Ectodermal cell (in vitro differentiated cells): ENCODE measurements around the gene SLC12A3.

Source experiments
- H3K27ac ChIP-seq: 2 replicates; pipeline ENCODE4 v1.7.0; 2013; ENCODE audit warnings: mild to moderate bottlenecking, low read depth, low read length; ENCODE audit not compliant: insufficient read depth, poor library complexity, severe bottlenecking
- H3K27me3 ChIP-seq: 2 replicates; pipeline ENCODE4 v1.7.0; 2013; ENCODE audit warnings: mild to moderate bottlenecking, low read length; ENCODE audit not compliant: insufficient read depth, control insufficient read depth, poor library complexity, severe bottlenecking
- H3K36me3 ChIP-seq: one replicate; pipeline ENCODE4 v1.7.0; 2013; ENCODE audit warnings: low read length; ENCODE audit not compliant: control insufficient read depth, insufficient read depth
- H3K4me1 ChIP-seq: one replicate; pipeline ENCODE4 v1.7.0; 2013; ENCODE audit warnings: low read length; ENCODE audit not compliant: control insufficient read depth, insufficient read depth
- H3K4me3 ChIP-seq: 2 replicates; pipeline ENCODE4 v1.7.0; 2013; ENCODE audit warnings: low read depth, low read length, control low read depth; ENCODE audit not compliant: insufficient read depth
- H3K9me3 ChIP-seq: 2 replicates; pipeline ENCODE4 v1.7.0; 2013; ENCODE audit warnings: mild to moderate bottlenecking, low read length, moderate library complexity; ENCODE audit not compliant: control insufficient read depth
- WGBS, 2 experiments: methylation state at CpG; one replicate each; pipeline ENCODE4 v1.1.7; 2013; ENCODE audit warnings: missing lambda C conversion rate in 2 of 2; 5-methylcytosine and 5-hydroxymethylcytosine counted together

The SLC12A3 gene

GRCh38 chr16:56856876-56857447 lies 8.0 kb upstream of the SLC12A3 start:
- Histone ChIP-seq H3K36me3 (no peaks in the 10 kb centered on the region), H3K4me3 (no peak overlapping the region), H3K9me3 (no peaks in the 10 kb centered on the region), H3K4me1 (peaks cover 22% of the 10 kb centered on the region), H3K27me3 (no peaks in the 10 kb centered on the region), H3K27ac (no peak overlapping the region)
- WGBS, 2 experiments: 90 to 94% methylated on average over 6 of the region's 6 CpGs

- Histone ChIP-seq H3K4me3 (no peak overlapping the region), H3K4me1 (peaks cover 18% of the 10 kb centered on the region), H3K27ac (no peak overlapping the region), H3K9me3 (no peaks in the 10 kb centered on the region), H3K36me3 (no peaks in the 10 kb centered on the region), H3K27me3 (no peaks in the 10 kb centered on the region)
- 94 to 97% methylated on average over 14 of the region's 14 CpGs for WGBS, 2 experiments
Observed at GRCh38 chr16:56858374-56858773, 6.6 kb upstream of the SLC12A3 start.

- Histone ChIP-seq H3K4me1 (peaks cover 18% of the 10 kb centered on the region), H3K27me3 (no peaks in the 10 kb centered on the region), H3K36me3 (no peaks in the 10 kb centered on the region), H3K4me3 (no peak overlapping the region), H3K9me3 (no peaks in the 10 kb centered on the region), H3K27ac (no peak overlapping the region)
- 89 to 97% methylated on average over 2 of the region's 2 CpGs for WGBS, 2 experiments
Observed at GRCh38 chr16:56859636-56860035, 5.4 kb upstream of the SLC12A3 start.

- H3K9me3 ChIP-seq: no peaks in the 10 kb centered on the region
- no peaks in the 10 kb centered on the region for H3K36me3 ChIP-seq
- H3K27ac ChIP-seq: no peak overlapping the region
- H3K4me1 ChIP-seq: peaks cover 18% of the 10 kb centered on the region
- H3K4me3 ChIP-seq: no peak overlapping the region
- WGBS, 2 experiments: 92 to 93% methylated on average over 9 of the region's 9 CpGs
- H3K27me3 ChIP-seq: no peaks in the 10 kb centered on the region
Observed at GRCh38 chr16:56860226-56861020, 4.6 kb upstream of the SLC12A3 start.

GRCh38 chr16:56861092-56861610 lies 3.9 kb upstream of the SLC12A3 start:
- Histone ChIP-seq H3K9me3 (no peaks in the 10 kb centered on the region), H3K36me3 (no peaks in the 10 kb centered on the region), H3K27ac (no peak overlapping the region), H3K4me1 (peaks cover 18% of the 10 kb centered on the region), H3K27me3 (no peaks in the 10 kb centered on the region), H3K4me3 (no peak overlapping the region)
- WGBS, 2 experiments: 22 to 36% methylated on average over 3 of the region's 3 CpGs

GRCh38 chr16:56861756-56862155 lies 3.3 kb upstream of the SLC12A3 start:
- Histone ChIP-seq H3K4me3 (no peak overlapping the region), H3K27ac (no peak overlapping the region), H3K4me1 (peaks cover 18% of the 10 kb centered on the region), H3K36me3 (no peaks in the 10 kb centered on the region), H3K9me3 (no peaks in the 10 kb centered on the region), H3K27me3 (no peaks in the 10 kb centered on the region)
- WGBS, 2 experiments: 86 to 89% methylated on average over 8 of the region's 8 CpGs

GRCh38 chr16:56862776-56863175 lies 2.2 kb upstream of the SLC12A3 start:
- H3K36me3 ChIP-seq: no peaks in the 10 kb centered on the region
- H3K4me1 ChIP-seq: peaks cover 18% of the 10 kb centered on the region
- 94 to 95% methylated on average over 5 of the region's 5 CpGs for WGBS, 2 experiments
- H3K9me3 ChIP-seq: no peaks in the 10 kb centered on the region
- H3K4me3 ChIP-seq: no peak overlapping the region
- no peaks in the 10 kb centered on the region for H3K27me3 ChIP-seq
- no peak overlapping the region for H3K27ac ChIP-seq

- Histone ChIP-seq H3K27me3 (no peaks in the 10 kb centered on the region), H3K27ac (no peak overlapping the region), H3K36me3 (no peaks in the 10 kb centered on the region), H3K4me3 (no peak overlapping the region), H3K9me3 (no peaks in the 10 kb centered on the region), H3K4me1 (peaks cover 12% of the 10 kb centered on the region)
- 96% methylated on average over 13 of the region's 13 CpGs for WGBS, 2 experiments
Observed at GRCh38 chr16:56865394-56866062, 521 bp downstream of the SLC12A3 start.

GRCh38 chr16:56866955-56867830 lies 2.2 kb downstream of the SLC12A3 start:
- no peaks in the 10 kb centered on the region for H3K27me3 ChIP-seq
- H3K4me1 ChIP-seq: no peaks in the 10 kb centered on the region
- H3K27ac ChIP-seq: no peak overlapping the region
- no peak overlapping the region for H3K4me3 ChIP-seq
- WGBS, 2 experiments: 78 to 79% methylated on average over 23 of the region's 23 CpGs
- H3K9me3 ChIP-seq: no peaks in the 10 kb centered on the region
- H3K36me3 ChIP-seq: no peaks in the 10 kb centered on the region
